ENCODE data around the gene PARN. TPM values are rescaled to one million over a fixed set of nuclear protein-coding genes. Genes with fewer than 3 reads are reported as not detected.

The PARN gene
- total and polyA plus RNA-seq, 9 of the 15 experiments (the other 6 are each of a cell fraction or from before 2014, with no cell fraction given), result 9.6 to 51.3 (median 40.4) TPM

DNA sequence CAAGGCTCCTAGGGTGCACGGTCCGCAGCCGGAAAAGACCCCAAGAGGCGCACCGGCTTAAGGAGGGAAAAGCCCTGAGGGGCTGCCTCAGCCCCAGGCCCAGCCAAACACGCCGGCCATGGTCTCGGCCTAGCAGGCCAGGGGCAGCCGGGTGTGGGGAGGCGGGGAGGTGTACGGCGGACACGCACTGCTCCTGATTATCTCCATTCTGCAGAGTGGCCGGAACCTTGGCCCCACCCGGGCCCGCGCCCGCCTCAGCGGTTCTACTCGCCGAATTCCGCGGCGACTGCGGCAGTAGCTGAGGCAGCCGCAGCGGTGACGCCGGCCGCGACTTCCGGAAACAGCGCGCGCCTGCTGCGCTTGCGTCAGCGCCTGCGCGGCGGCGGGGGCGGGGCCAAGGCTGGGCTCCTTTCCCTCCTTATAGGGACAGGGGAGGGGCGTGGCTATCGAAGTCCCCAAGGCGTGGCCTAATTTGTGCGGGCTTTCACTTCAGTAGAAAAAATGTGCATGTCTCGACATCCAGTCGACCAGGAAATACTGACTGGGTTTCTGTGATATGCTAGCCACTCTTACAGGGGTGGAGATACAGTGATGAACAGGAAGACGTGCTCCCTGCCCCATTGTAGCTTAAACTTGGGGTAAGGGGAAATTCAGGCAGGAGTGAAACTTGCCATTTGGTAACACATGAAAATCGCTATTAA lies at the start of gene PARN (continued):
- TF ChIP-seq, protein P1, sequence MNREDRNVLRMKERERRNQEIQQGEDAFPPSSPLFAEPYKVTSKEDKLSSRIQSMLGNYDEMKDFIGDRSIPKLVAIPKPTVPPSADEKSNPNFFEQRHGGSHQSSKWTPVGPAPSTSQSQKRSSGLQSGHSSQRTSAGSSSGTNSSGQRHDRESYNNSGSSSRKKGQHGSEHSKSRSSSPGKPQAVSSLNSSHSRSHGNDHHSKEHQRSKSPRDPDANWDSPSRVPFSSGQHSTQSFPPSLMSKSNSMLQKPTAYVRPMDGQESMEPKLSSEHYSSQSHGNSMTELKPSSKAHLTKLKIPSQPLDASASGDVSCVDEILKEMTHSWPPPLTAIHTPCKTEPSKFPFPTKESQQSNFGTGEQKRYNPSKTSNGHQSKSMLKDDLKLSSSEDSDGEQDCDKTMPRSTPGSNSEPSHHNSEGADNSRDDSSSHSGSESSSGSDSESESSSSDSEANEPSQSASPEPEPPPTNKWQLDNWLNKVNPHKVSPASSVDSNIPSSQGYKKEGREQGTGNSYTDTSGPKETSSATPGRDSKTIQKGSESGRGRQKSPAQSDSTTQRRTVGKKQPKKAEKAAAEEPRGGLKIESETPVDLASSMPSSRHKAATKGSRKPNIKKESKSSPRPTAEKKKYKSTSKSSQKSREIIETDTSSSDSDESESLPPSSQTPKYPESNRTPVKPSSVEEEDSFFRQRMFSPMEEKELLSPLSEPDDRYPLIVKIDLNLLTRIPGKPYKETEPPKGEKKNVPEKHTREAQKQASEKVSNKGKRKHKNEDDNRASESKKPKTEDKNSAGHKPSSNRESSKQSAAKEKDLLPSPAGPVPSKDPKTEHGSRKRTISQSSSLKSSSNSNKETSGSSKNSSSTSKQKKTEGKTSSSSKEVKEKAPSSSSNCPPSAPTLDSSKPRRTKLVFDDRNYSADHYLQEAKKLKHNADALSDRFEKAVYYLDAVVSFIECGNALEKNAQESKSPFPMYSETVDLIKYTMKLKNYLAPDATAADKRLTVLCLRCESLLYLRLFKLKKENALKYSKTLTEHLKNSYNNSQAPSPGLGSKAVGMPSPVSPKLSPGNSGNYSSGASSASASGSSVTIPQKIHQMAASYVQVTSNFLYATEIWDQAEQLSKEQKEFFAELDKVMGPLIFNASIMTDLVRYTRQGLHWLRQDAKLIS (CRISPR knock-in tag; IDR thresholded peaks at IDR 0.05), result peak; percentile 94
- TF ChIP-seq, protein P2, sequence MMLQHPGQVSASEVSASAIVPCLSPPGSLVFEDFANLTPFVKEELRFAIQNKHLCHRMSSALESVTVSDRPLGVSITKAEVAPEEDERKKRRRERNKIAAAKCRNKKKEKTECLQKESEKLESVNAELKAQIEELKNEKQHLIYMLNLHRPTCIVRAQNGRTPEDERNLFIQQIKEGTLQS (IDR thresholded peaks at IDR 0.05), result peak; percentile 13; the same call in 1 of the 2 replicates
- TF ChIP-seq, protein P2 (CRISPR knock-in tag; conservative IDR thresholded peaks at IDR 0.05), result peak; percentile 48; the same call in 1 of the 2 replicates
- TF ChIP-seq, protein P3, sequence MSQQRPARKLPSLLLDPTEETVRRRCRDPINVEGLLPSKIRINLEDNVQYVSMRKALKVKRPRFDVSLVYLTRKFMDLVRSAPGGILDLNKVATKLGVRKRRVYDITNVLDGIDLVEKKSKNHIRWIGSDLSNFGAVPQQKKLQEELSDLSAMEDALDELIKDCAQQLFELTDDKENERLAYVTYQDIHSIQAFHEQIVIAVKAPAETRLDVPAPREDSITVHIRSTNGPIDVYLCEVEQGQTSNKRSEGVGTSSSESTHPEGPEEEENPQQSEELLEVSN (IDR thresholded peaks at IDR 0.05; ENCODE audit: borderline replicate concordance in 1 of 2, extremely low read depth in 1 of 2, insufficient read depth in 1 of 2, insufficient read length in 1 of 2, low read depth in 1 of 2, low read length in 1 of 2, poor library complexity in 1 of 2, severe bottlenecking in 1 of 2), result peak; percentile 9 to 57
- TF ChIP-seq HMG20B (CRISPR knock-in tag; IDR thresholded peaks at IDR 0.05) (no peak), HDAC8 (tag; IDR thresholded peaks at IDR 0.05) (no peak), SMAD4 (CRISPR knock-in tag; conservative IDR thresholded peaks at IDR 0.05) (peak; percentile 24; the same call in 1 of the 2 replicates), ETV1 (tag; conservative IDR thresholded peaks at IDR 0.05; ENCODE audit: low read depth) (peak; percentile 77), ZNF316 (IDR thresholded peaks at IDR 0.05) (no peak), CEBPG (CRISPR knock-in tag; IDR thresholded peaks at IDR 0.05) (peak; percentile 90), CEBPG (tag; conservative IDR thresholded peaks at IDR 0.05 in 1 of 2, IDR thresholded peaks at IDR 0.05 in 1 of 2) (peak in 1 of 2 experiments; percentile 58; a peak in 2 of 4 replicates), KLF6 (CRISPR knock-in tag; IDR thresholded peaks at IDR 0.05; ENCODE audit: borderline replicate concordance) (no peak)
- TF ChIP-seq, protein P4, sequence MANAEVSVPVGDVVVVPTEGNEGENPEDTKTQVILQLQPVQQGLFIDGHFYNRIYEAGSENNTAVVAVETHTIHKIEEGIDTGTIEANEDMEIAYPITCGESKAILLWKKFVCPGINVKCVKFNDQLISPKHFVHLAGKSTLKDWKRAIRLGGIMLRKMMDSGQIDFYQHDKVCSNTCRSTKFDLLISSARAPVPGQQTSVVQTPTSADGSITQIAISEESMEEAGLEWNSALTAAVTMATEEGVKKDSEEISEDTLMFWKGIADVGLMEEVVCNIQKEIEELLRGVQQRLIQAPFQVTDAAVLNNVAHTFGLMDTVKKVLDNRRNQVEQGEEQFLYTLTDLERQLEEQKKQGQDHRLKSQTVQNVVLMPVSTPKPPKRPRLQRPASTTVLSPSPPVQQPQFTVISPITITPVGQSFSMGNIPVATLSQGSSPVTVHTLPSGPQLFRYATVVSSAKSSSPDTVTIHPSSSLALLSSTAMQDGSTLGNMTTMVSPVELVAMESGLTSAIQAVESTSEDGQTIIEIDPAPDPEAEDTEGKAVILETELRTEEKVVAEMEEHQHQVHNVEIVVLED (CRISPR knock-in tag; IDR thresholded peaks at IDR 0.05), result peak; percentile 82
- TF ChIP-seq, protein P5, sequence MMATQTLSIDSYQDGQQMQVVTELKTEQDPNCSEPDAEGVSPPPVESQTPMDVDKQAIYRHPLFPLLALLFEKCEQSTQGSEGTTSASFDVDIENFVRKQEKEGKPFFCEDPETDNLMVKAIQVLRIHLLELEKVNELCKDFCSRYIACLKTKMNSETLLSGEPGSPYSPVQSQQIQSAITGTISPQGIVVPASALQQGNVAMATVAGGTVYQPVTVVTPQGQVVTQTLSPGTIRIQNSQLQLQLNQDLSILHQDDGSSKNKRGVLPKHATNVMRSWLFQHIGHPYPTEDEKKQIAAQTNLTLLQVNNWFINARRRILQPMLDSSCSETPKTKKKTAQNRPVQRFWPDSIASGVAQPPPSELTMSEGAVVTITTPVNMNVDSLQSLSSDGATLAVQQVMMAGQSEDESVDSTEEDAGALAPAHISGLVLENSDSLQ (IDR thresholded peaks at IDR 0.05), result peak; percentile 64
- TF ChIP-seq, protein P6, sequence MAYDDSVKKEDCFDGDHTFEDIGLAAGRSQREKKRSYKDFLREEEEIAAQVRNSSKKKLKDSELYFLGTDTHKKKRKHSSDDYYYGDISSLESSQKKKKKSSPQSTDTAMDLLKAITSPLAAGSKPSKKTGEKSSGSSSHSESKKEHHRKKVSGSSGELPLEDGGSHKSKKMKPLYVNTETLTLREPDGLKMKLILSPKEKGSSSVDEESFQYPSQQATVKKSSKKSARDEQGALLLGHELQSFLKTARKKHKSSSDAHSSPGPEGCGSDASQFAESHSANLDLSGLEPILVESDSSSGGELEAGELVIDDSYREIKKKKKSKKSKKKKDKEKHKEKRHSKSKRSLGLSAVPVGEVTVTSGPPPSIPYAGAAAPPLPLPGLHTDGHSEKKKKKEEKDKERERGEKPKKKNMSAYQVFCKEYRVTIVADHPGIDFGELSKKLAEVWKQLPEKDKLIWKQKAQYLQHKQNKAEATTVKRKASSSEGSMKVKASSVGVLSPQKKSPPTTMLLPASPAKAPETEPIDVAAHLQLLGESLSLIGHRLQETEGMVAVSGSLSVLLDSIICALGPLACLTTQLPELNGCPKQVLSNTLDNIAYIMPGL (CRISPR knock-in tag; IDR thresholded peaks at IDR 0.05), result peak; percentile 20; the same call in 1 of the 2 replicates

All from K562 (cell line).